ENCODE results near the gene EFNB1. TPM values are rescaled to one million over a fixed set of nuclear protein-coding genes. Genes with fewer than 3 reads are reported as not detected.

EFNB1 gene
- total RNA-seq, 4 donors from 2014 or later = 54.1 to 85.3 (median 69.0) TPM

- Histone ChIP-seq H3K9me3 (no peaks in the 10 kb centered on the region), H3K27me3 (no peaks in the 10 kb centered on the region), H3K36me3 (no peaks in the 10 kb centered on the region), H3K4me3 (peak overlapping the region; percentile 58 to 90 (median 72)), H3K4me1 (peaks cover 7 to 29% (median 20%) of the 10 kb centered on the region in 4 donors), H3K27ac (peak overlapping the region; percentile 84 to 94 (median 87))
- 56% methylated on average over 73 of the region's 74 CpGs; no CpG with 5 or more reads in 1 of the 2 donors for WGBS, 2 donors (ENCODE audit: low coverage in 1 of 2)
- TF ChIP-seq POLR2AphosphoS5 (IDR thresholded peaks at IDR 0.05) (no peak), POLR2A (IDR thresholded peaks at IDR 0.05) (peak; percentile 18), EP300 (IDR thresholded peaks at IDR 0.05; ENCODE audit: low read depth) (no peak), CTCF (IDR thresholded peaks at IDR 0.05) (no peak)
- intact Hi-C loops (cut with DNase I; ENCODE audit: low total_unique reads) (loop anchor here (5.0 to 10.0 kb wide), 2 partner anchors 68 to 555 kb away; no protein-coding TSS in a partner anchor), in situ Hi-C loops (cut with MboI; ENCODE audit: low pct_ligation_motif_present in 1 of 4, low pct_unique_long_range_greater_than_20kb in 1 of 4, low sequenced_read_pairs in 3 of 4) (loop anchor here in 3 of 4 donors (5.0 to 10.0 kb wide), 3 partner anchors 388 to 455 kb away; no protein-coding TSS in a partner anchor)
- DNase-seq = no peak
Measured at GRCh38 chrX:68829582-68830418, 979 bp downstream of the EFNB1 start.

GRCh38 chrX:68830419-68831404 lies 1.9 kb downstream of the EFNB1 start:
- Histone ChIP-seq H3K4me1 (peaks cover 7 to 37% (median 23%) of the 10 kb centered on the region in 4 donors), H3K9me3 (no peaks in the 10 kb centered on the region), H3K27me3 (no peaks in the 10 kb centered on the region), H3K36me3 (no peaks in the 10 kb centered on the region), H3K27ac (peak overlapping the region; percentile 84 to 94 (median 87)), H3K4me3 (peak overlapping the region; percentile 58 to 90 (median 72))
- intact Hi-C loops (cut with DNase I; ENCODE audit: low total_unique reads) (loop anchor here (5.0 kb wide), 1 partner anchor 67 kb away; no protein-coding TSS in a partner anchor), in situ Hi-C loops (cut with MboI; ENCODE audit: low pct_ligation_motif_present in 1 of 4, low pct_unique_long_range_greater_than_20kb in 1 of 4, low sequenced_read_pairs in 3 of 4) (no loop called here)
- DNase-seq = no peak
- WGBS, 2 donors (ENCODE audit: low coverage in 1 of 2) = 44% methylated on average over 26 of the region's 29 CpGs; no CpG with 5 or more reads in 1 of the 2 donors
- TF ChIP-seq CTCF (IDR thresholded peaks at IDR 0.05) = no peak
- peak in 2 of 3 donors; percentile 16 to 37 for TF ChIP-seq POLR2AphosphoS5 (IDR thresholded peaks at IDR 0.05)
- TF ChIP-seq EP300 (IDR thresholded peaks at IDR 0.05; ENCODE audit: low read depth) = no peak
- TF ChIP-seq POLR2A (IDR thresholded peaks at IDR 0.05) = peak; percentile 52

- H3K4me3 ChIP-seq = peak overlapping the region in 3 of 4 donors; percentile 64 to 90 (median 81)
- no peak for DNase-seq
- peak overlapping the region; percentile 84 to 94 (median 87) for H3K27ac ChIP-seq
- H3K4me1 ChIP-seq = peaks cover 7 to 37% (median 23%) of the 10 kb centered on the region in 4 donors
- no peaks in the 10 kb centered on the region for H3K36me3 ChIP-seq
- H3K27me3 ChIP-seq = no peaks in the 10 kb centered on the region
- H3K9me3 ChIP-seq = no peaks in the 10 kb centered on the region
- intact Hi-C loops (cut with DNase I; ENCODE audit: low total_unique reads) = loop anchor here (5.0 kb wide), 1 partner anchor 66 kb away; no protein-coding TSS in a partner anchor
- in situ Hi-C loops (cut with MboI; ENCODE audit: low pct_ligation_motif_present in 1 of 4, low pct_unique_long_range_greater_than_20kb in 1 of 4, low sequenced_read_pairs in 3 of 4) = no loop called here
- TF ChIP-seq CTCF (IDR thresholded peaks at IDR 0.05) (no peak), POLR2A (IDR thresholded peaks at IDR 0.05) (no peak), EP300 (IDR thresholded peaks at IDR 0.05; ENCODE audit: low read depth) (no peak), POLR2AphosphoS5 (IDR thresholded peaks at IDR 0.05) (no peak)
- 25% methylated on average over 7 of the region's 7 CpGs; no CpG with 5 or more reads in 1 of the 2 donors for WGBS, 2 donors (ENCODE audit: low coverage in 1 of 2)
Measured at GRCh38 chrX:68831405-68832100, 2.7 kb downstream of the EFNB1 start.
